HepG2 (cell line): ENCODE data around the gene ZMYM1.

Experiments
- MATR3 ChIP-seq: sonication (generic); formaldehyde crosslinking; IDR thresholded peaks from 2 replicates; pipeline ENCODE4 v1.4.0; 2020; ENCODE audit warnings: missing genetic modification reagents
- MXD4 ChIP-seq: IDR thresholded peaks from 2 replicates; pipeline ENCODE4 v1.6.1; 2016; ENCODE audit warnings: mild to moderate bottlenecking, missing biosample characterization, missing genetic modification reagents
- NONO ChIP-seq, 2 experiments: fragments of 450-650 bp in 1 of 2; sonication (generic) in 1 of 2; formaldehyde crosslinking in 1 of 2; IDR thresholded peaks in 1 of 2; conservative IDR thresholded peaks in 1 of 2; 2 replicates each; pipeline versions ENCODE4 v1.6.1 to v1.8.0; 2017 to 2022; ENCODE audit warnings: mild to moderate bottlenecking in 1 of 2, missing genetic modification reagents in 1 of 2, moderate library complexity in 1 of 2
- TF ChIP-seq, protein P1 (sequence below): sonication (generic); formaldehyde crosslinking; IDR thresholded peaks from 2 replicates; pipeline ENCODE4 v1.8.0; 2022; ENCODE audit warnings: low read depth, missing genetic modification reagents

- TF ChIP-seq, protein P1, sequence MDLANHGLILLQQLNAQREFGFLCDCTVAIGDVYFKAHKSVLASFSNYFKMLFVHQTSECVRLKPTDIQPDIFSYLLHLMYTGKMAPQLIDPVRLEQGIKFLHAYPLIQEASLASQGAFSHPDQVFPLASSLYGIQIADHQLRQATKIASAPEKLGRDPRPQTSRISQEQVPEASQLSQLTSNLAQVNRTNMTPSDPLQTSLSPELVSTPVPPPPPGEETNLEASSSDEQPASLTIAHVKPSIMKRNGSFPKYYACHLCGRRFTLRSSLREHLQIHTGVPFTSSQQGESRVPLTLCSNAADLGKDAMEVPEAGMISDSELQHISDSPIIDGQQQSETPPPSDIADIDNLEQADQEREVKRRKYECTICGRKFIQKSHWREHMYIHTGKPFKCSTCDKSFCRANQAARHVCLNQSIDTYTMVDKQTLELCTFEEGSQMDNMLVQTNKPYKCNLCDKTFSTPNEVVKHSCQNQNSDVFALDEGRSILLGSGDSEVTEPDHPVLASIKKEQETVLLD (CRISPR knock-in tag), result no peak
- TF ChIP-seq NONO (IDR thresholded peaks at IDR 0.05), result no peak
- TF ChIP-seq NONO (CRISPR knock-in tag; conservative IDR thresholded peaks at IDR 0.05), result no peak
- no peak for TF ChIP-seq MATR3 (CRISPR knock-in tag)
- no peak for TF ChIP-seq MXD4 (CRISPR knock-in tag)
Observed at GRCh38 chr1:35129080-35129479, 49.9 kb downstream of the ZMYM1 start.
